GM12801 (cell line): ENCODE measurements around the gene MAP7.

ENCODE experiments used
- CTCF ChIP-seq: IDR thresholded peaks from one replicate; pipeline ENCODE4 v1.5.1; 2011; ENCODE audit warnings: control low read depth; ENCODE audit not compliant: insufficient read length; ENCODE audit errors: extremely low read depth

The MAP7 gene

GRCh38 chr6:136334853-136335252 lies 215.4 kb downstream of the MAP7 start:
- TF ChIP-seq CTCF: no peak

DNA sequence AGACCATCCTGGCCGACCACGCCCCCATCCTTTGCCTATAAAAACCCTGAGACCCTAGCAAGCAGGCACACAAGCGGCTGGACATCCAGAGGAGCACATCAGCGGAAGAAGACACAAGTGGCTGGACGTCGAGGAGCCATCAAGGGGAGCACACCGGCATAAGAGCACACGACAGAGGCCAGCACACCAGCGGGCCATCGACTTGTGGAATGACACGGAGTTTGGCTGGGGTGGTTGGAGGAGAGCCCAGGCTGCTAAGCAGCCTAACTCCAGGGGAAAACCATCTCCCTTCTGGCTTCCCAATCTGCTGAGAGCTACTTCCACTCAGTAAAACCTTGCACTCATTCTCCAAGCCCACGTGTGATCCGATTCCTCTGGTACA lies 215.8 kb downstream of the MAP7 start:
- no peak for TF ChIP-seq CTCF

GRCh38 chr6:136333824-136334464 lies 216.3 kb downstream of the MAP7 start:
- no peak for TF ChIP-seq CTCF

DNA sequence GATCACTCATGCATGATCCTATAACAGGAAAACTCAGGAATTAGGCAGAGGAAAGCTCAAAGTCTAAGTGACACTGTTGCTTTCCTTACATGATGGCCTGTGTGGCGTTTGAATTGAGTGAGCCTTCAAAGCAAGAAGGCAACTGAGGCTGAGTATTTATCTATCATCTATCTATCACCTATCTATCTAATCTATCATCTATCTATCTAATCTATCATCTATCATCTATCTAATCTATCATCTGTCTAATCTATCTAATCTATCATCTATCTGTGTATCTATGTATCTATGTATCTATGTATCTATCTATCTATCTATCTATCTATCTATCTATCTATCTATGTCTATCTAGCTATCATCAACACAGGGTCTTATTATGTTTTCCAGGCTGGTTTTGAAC lies 218.8 kb downstream of the MAP7 start:
- TF ChIP-seq CTCF: no peak

DNA sequence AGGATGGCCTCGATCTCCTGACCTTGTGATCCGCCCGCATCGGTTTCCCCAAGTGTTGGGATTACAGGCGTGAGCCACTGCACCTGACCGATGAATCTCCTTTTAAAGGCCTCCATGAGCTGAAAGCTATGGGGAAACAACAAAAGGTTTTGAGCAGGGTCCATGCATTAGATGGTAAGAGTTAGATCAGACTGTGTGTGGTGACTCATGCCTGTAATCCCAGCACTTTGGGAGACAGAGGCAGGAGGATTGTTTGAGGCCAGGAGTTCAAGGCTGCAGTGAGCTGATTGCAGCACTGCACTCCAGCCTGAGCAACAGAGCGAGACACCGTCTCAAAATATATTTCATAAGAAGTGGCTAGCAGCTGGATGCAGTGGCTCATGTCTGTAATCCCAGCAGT lies 219.6 kb downstream of the MAP7 start:
- TF ChIP-seq CTCF: no peak

- no peak for TF ChIP-seq CTCF
Measured at GRCh38 chr6:136326038-136326553, 224.1 kb downstream of the MAP7 start.

DNA sequence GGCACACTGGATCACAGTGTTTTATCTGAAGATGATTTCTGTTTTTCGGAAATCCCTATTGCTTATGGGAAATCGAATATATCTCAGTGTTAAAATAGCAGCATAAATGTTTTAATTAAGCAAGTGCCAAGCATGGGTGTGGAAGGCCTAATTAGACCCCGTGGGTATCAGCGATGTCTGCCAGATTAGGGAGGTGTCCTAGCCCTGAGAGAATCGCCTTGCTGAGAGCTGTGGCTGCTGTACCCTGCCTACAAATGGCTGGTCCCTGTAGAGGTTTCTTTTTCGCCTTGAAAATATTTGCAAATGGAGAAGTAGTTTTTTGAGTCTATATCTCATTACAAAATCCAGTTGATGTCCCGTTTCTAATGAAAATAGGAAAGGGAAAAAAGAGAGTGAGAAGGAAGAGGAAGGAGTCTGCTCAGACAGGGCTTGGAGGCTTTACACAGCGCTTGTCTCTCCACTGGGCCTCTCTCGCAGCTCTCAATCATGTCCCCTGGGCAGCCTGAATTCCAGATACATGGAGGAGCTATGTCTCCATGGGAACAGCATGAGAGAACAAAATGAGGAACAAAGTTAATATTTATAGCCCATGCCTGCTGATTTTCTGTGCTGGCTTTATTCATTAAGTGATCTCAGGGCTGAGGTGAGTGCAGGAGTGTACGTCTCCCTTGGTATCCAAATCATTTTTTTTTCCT lies 225.4 kb downstream of the MAP7 start:
- no peak for TF ChIP-seq CTCF
